Activated CD4-positive, alpha-beta T cell treated with anti-CD3 and anti-CD28 coated beads, Interleukin-10, Interleukin-2, amounts not matched to agents 100 ng/mL and 50 ng/mL, durations not matched to agents 16 hours and 8 hours (primary cell): ENCODE results near the gene VPS13D.
A peak's percentile ranks its signal among the peaks of the same experiment; 100 is the strongest.

ENCODE experiments used
- DNase-seq: peaks from one replicate; pipeline ENCODE4 v3.0.0-alpha.2; 2020

VPS13D gene, protein sequence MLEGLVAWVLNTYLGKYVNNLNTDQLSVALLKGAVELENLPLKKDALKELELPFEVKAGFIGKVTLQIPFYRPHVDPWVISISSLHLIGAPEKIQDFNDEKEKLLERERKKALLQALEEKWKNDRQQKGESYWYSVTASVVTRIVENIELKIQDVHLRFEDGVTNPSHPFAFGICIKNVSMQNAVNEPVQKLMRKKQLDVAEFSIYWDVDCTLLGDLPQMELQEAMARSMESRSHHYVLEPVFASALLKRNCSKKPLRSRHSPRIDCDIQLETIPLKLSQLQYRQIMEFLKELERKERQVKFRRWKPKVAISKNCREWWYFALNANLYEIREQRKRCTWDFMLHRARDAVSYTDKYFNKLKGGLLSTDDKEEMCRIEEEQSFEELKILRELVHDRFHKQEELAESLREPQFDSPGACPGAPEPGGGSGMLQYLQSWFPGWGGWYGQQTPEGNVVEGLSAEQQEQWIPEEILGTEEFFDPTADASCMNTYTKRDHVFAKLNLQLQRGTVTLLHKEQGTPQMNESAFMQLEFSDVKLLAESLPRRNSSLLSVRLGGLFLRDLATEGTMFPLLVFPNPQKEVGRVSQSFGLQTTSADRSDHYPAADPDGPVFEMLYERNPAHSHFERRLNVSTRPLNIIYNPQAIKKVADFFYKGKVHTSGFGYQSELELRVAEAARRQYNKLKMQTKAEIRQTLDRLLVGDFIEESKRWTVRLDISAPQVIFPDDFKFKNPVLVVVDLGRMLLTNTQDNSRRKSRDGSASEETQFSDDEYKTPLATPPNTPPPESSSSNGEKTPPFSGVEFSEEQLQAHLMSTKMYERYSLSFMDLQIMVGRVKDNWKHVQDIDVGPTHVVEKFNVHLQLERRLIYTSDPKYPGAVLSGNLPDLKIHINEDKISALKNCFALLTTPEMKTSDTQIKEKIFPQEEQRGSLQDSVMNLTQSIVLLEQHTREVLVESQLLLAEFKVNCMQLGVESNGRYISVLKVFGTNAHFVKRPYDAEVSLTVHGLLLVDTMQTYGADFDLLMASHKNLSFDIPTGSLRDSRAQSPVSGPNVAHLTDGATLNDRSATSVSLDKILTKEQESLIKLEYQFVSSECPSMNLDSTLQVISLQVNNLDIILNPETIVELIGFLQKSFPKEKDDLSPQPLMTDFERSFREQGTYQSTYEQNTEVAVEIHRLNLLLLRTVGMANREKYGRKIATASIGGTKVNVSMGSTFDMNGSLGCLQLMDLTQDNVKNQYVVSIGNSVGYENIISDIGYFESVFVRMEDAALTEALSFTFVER (N-terminal part only)

DNA sequence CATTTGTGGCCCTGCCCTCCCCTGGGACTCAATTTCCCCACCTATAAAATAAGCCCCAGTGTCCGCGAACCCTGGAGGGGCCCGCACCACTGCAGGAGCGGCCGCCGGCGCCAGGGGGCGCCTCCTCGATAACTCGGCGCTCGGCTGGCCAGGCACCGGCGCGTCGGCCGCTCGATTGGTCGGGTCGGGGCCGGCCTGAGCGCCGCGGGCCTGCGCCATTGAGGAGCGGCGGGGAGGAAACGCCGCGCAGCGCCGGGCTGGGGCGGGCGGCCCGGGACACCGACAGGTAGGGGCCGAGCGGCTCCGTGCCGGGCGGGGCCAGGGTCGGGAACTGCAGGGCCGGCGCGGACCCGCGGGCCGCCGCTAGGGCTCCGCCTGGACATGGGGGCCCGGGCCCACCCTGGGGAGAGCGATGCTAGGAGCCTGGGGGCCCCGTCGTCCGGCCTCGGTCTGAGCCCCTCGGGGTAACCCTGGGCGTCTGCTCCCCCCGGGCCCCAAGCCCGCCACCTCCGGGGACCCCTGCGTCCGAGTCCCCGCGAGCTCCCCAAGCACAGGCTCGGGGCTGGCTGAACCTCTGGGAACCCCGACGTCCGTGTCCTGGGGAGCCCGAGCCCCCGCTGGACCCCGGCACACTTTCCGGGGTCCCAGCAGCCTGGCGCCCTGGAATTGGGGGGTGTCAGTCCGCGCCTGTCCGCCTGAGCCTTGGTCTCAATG, at the start of gene VPS13D:
Gene VPS13D (plus strand): TSS at position 196 of the 714 bp plus-strand sequence. CDS start 4,237 bp downstream, outside the sequence.
- peak; percentile 90 for DNase-seq

DNA sequence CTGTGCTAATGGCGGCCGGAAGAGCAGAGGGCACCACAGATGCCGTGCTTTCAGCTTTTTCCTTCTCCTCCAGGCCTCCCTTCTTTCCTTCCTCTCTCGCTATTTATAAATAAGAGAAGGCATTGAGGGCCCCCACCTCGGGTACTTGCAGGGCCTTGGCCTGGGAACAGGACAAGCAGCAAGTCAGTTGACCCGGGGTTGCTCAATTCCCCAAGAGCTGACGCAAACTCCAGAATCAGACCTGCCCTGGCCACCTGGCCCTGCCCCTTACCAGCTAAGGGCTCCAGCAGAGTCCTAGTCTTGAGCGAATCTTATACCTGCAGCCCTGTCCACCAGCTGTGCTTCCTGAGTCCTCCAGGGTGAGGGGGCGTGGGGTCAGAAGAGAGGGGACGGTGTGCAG, 49.5 kb upstream of the VPS13D start:
- DNase-seq = no peak

DNA sequence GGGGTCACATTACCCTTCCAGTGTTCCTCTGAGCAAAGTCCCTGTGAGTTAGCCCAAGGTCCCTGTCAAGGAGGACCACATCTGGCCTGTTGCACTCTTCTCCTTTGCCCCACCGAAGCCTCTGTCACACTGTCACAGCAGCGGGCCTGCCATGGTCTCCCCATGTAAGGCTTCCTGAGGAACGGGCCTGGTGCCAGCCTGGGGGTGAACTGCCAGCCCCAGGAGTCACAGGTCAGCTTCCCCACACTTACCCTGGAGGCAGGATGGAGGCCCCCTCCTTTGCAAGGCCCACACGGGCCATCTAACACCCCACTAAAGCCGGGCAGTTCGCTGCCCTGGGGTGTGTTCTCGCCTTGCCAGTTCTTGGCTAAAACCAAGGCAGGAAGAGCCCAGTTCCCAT, 48.9 kb upstream of the VPS13D start:
- no peak for DNase-seq

DNA sequence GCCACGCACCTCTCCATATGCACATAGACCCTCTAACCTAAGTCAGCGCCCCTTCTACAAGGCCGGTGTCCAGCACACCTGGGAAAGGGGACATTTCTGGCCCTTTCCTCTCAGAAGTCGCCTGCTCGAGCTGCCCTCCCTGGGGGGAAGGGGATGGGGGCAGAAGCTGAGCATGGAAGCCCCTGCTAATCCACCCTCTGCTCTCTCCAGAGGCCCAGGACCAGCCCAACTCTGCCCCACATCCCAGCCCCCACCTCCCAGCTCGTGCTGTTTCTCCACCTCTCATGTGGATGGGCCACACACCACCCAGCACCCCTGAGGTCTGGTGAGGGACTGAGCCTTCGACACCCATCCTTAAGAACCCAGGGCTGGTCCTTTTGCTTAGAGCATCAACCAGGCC, 48.3 kb upstream of the VPS13D start:
- no peak for DNase-seq

DNA sequence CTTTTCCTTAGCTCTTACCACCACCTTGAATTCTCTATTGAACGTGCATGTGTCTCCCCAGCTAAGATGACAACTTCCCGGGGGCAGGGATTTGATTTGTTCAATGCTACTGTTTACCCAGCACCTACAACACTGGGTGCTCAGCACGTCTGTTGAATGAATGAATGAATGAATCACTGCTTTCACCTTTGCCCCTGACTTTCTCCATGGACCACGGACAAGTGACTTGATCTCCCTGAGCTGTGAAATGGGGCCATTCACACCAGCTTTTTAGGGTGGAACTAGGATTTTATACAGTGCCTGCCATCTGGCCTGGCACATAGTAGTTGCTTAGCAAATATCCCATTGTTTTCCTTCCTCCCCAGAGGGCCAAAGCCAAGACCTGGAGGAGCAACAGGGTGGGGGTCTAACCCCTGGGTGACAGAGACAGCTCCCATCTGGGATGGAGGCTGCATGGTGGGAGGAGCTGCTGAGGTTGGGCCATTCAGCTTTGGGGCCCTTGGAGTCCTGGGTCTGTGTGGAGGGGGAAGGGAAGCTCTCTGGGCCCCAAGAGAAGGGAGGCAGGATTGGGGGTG, 47.3 kb upstream of the VPS13D start:
- no peak for DNase-seq

DNA sequence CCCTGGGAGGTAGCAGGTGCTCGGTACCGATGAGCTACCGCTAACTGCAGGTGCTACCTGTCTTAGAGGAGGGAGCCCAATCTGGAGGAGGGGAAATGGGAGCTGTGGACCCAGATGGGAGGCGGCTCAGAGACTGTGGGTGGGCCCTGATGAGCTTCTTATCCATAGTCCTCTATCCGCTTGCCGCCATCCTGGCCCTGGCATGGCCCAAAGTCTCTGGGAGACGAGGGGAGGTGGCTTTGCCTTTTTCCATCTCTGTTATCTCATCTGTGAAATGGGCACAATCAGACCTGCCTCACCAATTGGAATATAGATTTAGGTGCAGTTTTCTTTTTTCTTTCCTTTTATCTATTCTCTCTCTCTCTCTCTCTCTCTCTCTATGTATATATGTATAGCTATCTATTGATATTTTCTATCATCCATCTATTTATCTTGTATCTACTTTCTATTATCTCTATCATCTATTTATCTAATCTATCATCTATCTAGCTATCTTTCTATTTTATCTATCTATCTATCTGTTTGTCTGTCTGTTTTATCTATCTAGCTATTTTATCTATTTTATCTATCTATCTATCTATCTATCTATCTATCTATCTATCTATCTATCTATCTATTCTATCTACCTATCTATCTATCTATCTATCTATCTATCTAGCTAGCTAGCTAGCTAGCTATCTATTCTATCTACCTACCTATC, 46.6 kb upstream of the VPS13D start:
- DNase-seq = no peak

DNA sequence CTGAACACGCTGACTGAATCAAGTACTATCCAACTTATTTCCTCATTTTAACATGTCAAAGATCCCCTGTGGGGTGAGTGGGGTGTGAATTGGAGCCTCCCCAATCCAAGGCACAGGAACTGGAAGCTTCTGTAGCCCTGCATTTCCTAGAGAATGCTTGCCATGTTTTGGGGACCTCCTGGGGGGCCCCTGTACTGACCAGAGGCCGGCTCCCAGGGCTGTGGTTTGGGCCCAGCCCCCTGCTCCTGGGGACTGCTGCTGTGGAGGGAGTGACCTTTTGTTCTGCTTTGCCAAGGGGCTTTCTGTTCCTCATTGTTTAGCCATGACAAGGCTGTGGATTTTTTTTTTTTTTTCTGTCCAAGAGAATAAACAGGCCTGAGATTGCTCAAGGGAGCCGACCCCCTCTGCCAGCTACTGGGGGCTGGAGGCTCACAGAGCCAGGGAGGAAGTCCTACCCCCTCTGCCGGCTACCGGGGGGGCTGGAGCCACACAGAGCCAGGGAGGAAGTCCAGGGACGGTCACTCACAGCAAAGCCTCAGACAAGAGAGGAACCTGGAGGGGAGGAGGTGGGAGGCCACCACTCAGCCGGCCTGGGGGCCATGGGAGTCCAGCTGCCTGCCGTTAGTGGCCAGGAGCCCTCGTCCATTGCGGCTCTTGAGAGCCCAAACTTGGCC, 45.7 kb upstream of the VPS13D start:
- DNase-seq = no peak

DNA sequence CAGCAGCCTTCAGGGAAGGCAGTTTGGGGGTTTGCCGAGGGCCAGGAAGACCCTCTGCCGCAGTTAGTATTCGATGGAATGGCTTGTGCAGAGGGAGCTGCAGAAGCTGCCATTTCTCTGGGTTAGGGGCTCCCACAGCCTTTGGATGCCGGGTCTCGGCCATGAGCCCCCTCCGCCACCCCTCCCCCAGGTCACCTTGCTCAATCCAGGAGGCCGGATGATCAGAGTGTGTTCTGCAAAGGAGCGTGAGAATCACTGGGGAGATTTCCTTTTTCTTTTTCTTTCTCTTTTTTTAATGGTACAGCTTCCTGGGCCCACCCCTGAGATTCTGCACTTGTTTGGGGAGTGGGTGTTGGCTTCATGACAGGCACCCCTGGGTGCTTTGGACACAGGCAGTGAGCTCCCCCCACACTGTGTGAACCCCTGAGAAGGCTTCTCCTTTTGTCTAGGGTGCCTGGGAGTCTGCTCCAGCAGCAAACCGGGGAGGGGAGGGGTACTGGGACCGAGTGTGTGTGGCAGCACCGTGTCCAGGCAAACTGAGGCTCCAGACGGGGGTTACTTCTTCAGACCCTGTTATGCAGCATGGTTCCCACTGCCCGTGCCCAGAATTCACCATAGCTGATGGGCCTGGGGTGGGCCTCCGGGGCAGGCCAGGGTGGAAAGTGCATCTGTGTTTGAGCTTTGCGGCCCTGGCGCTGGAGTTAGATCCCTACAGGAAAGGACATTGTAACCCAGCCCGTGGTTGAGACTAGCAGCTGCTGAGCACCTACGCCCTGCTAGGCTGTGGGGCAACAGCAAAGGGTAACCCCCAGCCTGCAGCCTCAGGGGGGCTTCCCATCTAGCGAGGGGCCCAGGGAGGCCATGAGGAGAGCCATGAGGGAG, 44.6 kb upstream of the VPS13D start:
- DNase-seq = no peak

DNA sequence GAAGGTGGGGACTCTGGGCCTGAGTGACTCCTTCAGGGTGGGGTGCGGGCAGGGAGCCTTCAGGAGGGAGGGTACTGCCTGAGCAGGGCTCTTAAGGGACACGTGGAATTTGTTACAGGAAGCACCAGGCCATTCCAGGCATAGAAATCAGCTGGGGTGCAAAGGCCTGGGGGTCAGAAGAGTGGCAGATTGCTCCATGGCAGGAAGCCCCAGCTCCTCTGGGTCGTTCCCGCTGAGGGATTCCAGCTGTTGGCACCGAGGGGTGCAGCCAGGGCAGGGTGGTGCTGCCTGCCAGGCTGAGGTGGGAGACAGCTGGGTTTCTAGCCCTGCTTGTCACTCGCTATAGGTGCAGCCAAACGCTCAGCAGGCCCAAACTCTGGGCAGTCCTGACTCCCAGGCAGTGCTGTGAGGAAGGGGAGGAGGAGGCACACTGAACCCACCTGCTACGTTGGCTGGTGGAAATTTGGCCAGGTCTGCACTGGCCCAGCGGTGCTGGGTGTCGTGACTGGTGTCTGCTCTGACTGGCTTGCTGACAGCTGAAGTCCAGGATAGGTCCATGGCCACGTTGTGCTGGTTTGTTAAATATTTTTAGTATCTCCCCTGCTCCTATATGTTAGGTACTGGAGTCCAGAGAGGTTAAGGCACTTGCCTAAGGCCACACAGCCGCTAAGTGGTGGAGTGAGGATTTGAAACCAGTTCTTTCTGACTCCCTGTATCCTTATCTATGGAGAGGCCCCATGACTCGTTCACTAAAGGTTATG, 43.7 kb upstream of the VPS13D start:
- DNase-seq = no peak

DNA sequence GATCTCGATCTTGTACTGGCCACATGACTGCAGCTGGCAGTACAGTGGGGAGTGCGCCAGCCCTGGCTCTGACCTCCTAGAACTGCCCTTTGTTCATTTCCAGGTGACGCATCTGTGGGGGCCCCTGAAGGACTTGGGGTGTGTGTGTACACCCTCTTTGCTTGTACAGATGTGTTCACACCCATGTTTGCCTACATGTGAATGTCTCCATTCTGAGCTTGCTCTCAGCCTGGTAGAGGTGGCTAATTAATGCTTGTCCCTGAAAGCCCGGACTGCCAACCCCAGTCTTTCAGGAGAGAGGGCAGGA, 43.2 kb upstream of the VPS13D start:
- DNase-seq = no peak

DNA sequence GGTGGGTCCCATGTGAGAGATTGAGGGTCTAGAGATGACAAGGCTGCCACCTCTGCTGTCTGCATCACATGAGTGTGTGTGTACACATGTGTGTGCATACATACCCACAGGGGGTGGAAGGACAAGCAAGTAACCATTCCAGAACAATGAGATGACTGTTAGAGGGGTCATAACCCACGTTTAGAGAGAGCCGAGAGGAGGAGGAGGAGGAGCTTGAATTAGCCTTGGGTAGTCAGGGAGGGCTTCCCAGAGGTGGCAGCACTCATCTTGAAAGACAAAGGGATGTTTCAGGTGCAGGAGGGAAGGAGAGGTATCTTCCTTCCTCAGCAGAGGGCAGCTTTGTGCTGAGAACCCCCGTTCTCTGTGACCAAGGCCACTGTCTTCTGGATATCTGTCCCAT, 41.7 kb upstream of the VPS13D start:
- DNase-seq = no peak

DNA sequence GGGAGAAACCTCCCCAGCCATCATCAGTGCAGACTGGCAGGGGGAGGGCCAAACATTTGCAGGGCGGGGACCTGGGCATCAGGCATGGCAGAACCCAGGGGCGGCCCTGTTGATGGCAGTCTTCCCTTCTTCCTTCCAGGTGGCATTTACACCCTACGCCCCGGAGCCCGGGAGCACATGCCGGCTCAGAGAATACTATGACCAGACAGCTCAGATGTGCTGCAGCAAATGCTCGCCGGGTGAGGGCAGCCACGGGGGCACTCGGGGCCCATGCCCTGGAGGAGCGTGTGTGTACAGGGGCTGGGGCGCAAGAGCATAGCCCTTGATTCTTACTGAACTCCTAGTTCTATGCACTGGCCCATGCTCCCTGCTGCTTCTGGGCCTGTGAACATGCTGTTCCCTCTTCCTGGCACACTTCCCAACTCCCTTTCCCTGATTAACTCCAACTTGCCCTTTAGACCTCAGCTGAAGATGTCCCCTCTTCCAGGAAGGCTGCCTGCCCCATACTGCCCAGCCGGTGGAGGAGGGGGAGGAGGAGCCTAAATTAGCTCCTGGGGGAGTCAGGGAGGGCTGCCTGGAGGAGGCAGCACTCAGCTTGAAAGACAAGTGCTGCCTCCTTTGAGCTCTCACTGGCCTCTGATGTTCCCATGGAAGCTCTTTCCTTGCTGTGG, 41.0 kb upstream of the VPS13D start:
- DNase-seq = no peak

DNA sequence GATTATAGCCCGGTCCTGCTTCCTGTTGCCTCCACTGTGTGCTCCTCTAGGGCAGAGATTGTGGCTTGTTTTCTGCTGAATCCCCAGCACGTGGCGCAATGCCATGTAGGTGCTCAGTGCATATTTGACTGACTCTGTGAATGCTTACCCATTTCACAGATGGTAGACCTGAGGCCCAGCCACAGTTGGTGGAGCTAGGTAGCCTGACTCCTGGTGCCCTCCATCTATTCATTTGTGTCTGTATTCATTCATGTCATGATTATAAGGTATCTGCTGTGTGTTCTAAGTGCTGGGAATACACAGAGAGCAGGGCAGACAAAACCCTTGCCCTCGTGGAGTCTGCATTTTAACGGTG, 40.5 kb upstream of the VPS13D start:
- no peak for DNase-seq

DNA sequence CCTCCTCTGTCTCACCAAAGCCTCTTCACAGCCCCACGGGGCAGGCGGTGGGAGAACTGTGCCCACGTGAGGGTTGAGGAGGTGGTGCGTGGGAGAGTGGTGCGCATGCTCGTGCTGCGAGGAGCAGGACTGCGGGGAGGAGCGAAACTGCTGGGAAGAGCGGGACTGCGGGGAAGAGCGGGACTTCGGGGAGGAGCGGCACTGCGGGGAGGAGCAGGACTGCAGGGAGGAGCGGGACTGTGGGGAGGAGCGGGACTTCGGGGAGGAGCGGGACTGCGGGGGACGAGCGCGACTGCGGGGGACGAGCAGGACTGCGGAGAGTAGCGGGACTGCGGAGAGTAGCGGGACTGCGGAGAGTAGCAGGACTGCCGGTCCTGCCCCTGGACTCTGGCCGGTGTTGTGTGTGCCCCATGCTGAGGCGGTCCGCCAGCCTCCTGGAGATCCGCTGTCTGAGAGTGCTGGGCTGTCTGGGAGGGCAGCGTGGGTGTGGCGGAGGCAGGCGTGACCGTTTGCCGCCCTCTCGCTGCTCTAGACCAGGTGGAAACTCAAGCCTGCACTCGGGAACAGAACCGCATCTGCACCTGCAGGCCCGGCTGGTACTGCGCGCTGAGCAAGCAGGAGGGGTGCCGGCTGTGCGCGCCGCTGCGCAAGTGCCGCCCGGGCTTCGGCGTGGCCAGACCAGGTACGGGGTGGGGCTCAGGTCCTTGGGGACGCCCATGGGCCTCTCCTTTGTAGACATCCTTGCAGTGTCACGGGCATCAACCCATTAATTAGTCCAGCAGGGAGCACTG, 38.4 kb upstream of the VPS13D start:
- DNase-seq = no peak

DNA sequence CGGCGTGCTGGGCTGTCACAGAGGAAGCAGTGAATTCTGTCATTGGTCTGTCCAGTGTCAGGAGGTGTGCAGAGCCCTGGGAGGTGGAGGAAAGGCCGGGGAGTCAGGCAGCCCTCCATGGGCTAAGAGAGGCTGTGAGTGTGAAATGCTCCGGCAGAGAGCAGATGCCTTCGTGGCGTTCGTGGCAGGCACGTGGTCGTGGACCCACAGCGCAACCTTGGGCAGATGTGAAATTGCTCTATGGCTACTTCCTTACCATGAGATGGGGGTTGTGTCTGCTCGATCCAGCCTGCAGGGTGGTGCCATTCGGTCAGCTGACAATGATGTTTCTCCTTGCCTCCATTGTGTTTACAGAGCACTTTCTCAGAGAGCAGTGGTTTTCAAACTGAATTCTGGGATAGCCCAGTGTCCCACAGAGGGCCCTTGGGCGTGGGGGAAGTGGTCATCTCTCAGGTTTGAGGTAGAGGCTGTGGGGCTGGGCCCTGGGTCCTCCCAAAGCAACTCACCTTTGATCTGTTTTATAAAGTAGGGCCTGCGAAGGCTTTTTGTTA, 35.1 kb upstream of the VPS13D start:
- no peak for DNase-seq

DNA sequence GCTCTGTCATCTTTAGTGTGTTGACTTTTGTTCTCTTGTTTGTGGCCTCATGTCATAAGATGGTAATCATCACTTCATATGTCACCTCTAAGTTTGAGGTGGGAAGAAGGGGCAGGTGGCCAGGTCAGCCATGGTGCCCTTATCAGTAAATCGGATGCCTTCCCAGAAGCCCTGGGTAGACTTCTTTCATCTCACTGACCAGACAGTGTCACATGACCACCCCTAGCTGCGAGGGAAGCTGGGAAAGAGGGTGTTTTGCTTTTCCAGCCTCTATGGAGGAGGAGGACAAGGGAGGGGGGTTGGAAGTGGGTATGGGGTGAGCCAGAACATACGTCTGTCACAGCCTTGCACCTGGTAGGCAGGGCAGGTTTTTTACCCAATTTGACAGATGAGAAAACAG, 34.4 kb upstream of the VPS13D start:
- no peak for DNase-seq

DNA sequence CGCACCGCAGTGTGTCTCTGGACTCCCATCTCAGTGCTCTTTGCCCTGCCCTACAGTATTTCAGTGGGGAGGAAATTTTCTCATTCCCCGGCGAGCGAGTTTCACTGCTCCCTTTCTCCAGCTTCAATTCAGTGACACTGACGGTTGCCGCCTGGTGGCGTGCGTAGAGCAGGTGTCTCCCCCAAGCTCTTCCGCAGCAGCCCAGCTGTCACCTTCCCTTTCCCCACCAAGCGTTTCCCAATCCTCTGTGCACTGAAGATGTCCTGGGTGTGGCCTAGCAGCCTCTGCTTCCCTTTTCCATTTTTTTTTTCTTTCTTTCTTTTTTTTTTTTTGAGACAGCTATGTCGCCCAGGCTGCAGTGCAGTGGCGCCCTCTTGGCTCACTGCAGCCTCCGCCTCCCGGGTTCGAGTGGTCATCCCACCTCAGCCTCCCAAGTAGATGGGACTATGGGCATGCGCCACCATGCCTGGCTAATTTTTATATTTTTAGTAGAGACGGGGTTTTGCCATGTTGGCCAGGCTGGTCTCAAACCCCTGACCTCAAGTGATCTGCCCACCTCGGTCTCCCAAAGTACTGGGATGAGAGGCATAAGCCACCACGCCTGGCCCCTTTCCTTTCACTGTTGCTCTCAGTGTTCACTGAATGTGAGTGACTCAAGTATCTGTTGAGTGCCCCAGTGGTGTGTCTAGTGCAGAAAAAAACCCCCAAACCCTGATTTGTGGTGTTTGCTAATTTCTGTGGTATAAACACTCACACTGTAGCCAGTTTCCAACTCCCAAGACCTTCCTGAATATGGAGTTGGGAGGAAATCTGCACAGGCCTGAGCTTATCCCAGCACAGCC, 33.0 kb upstream of the VPS13D start:
- DNase-seq = no peak
